Colonic mucosa (tissue), 4 donors: Measurements from ENCODE around the gene KRTAP10-10. TPM values are rescaled to one million over a fixed set of nuclear protein-coding genes. Genes with fewer than 3 reads are reported as not detected.

ENCODE experiments used
- DNase-seq: peaks from one replicate; pipeline ENCODE4 v3.0.0-alpha.2; 2020
- H3K27ac ChIP-seq: fragments of 200-600 bp; one replicate; pipeline ENCODE4 v1.8.0; 2021
- H3K27me3 ChIP-seq: fragments of 200-600 bp; one replicate; pipeline ENCODE4 v1.8.0; 2021
- H3K36me3 ChIP-seq: fragments of 200-600 bp; one replicate; pipeline ENCODE4 v1.8.0; 2021
- H3K4me1 ChIP-seq: fragments of 200-600 bp; one replicate; pipeline ENCODE4 v1.8.0; 2021; ENCODE audit warnings: mild to moderate bottlenecking
- H3K4me3 ChIP-seq: fragments of 200-600 bp; one replicate; pipeline ENCODE4 v1.8.0; 2021
- H3K9ac ChIP-seq, 2 donors: one replicate each; pipeline ENCODE4 v1.7.0; 2013; ENCODE audit warnings: control low read depth in 2 of 2, low read depth in 2 of 2, low read length in 2 of 2
- H3K9me3 ChIP-seq: fragments of 200-600 bp; one replicate; pipeline ENCODE4 v1.8.0; 2021
- CTCF ChIP-seq: fragments of 200-600 bp; IDR thresholded peaks from one replicate; pipeline ENCODE4 v1.8.0; 2022; ENCODE audit warnings: antibody characterized with exemption, mild to moderate bottlenecking
- intact Hi-C: fragments of 100-400 bp; cut with DNase I; formaldehyde crosslinking; loops from one replicate; pipeline ENCODE4 v1.14.1; 2022
- total RNA-seq, 2 donors: library from RNA; stranded (reverse); fragmentation: NEBNext Ultra II Directional in 1 of 2; extraction: Animal tissue kit (Norgen Biotek cat#: 25700) in 1 of 2; gene quantifications; one replicate each; pipeline ENCODE4 v1.2.1, GENCODE V29; 2021
- donor health status: healthy.
- donor health status: DM: no; HTN: no; CAD: no.
- donor health status: DM: no; HTN: no; CAD: no.

Gene KRTAP10-10
- total RNA-seq, 2 donors from 2014 or later, result not detected

GRCh38 chr21:44686843-44687561 lies 49.8 kb downstream of the KRTAP10-10 start:
- H3K36me3 ChIP-seq, result no peaks in the 10 kb centered on the region
- H3K27ac ChIP-seq, result no peak overlapping the region
- no peak for TF ChIP-seq CTCF
- H3K4me3 ChIP-seq, result no peak overlapping the region
- DNase-seq, result no peak
- intact Hi-C loops, result no loop called here
- no peak overlapping the region for H3K9ac ChIP-seq
- no peaks in the 10 kb centered on the region for H3K4me1 ChIP-seq
- H3K9me3 ChIP-seq, result no peaks in the 10 kb centered on the region
- H3K27me3 ChIP-seq, result no peaks in the 10 kb centered on the region

GRCh38 chr21:44687671-44688070 lies 50.5 kb downstream of the KRTAP10-10 start:
- Histone ChIP-seq H3K27ac (no peak overlapping the region), H3K9ac (no peak overlapping the region), H3K9me3 (no peaks in the 10 kb centered on the region), H3K4me1 (no peaks in the 10 kb centered on the region), H3K27me3 (no peaks in the 10 kb centered on the region), H3K4me3 (no peak overlapping the region), H3K36me3 (no peaks in the 10 kb centered on the region)
- no peak for TF ChIP-seq CTCF
- DNase-seq, result no peak
- intact Hi-C loops, result no loop called here

Other genes with a start within 250 kb of the KRTAP10-10 start
- gene LRRC3, start 181.8 kb upstream of the KRTAP10-10 start, total RNA-seq, result 1 to 10 TPM; 2.0 to 2.7 TPM
- not detected for gene KRTAP10-1, start 97.2 kb upstream of the KRTAP10-10 start, total RNA-seq
- not detected for gene KRTAP10-2, start 85.9 kb upstream of the KRTAP10-10 start, total RNA-seq
- not detected for gene KRTAP10-3, start 78.6 kb upstream of the KRTAP10-10 start, total RNA-seq
- not detected for gene KRTAP10-4, start 63.6 kb upstream of the KRTAP10-10 start, total RNA-seq
- not detected for gene KRTAP10-5, start 56.8 kb upstream of the KRTAP10-10 start, total RNA-seq
- gene KRTAP10-6, start 44.9 kb upstream of the KRTAP10-10 start, total RNA-seq, result not detected
- not detected for gene KRTAP10-7, start 36.8 kb upstream of the KRTAP10-10 start, total RNA-seq
- gene KRTAP10-8, start 25.3 kb upstream of the KRTAP10-10 start, total RNA-seq, result not detected
- not detected for gene KRTAP10-9, start 10.3 kb upstream of the KRTAP10-10 start, total RNA-seq
- not detected for gene KRTAP10-11, start 9.1 kb downstream of the KRTAP10-10 start, total RNA-seq
- gene KRTAP12-4, start 17.3 kb downstream of the KRTAP10-10 start, total RNA-seq, result not detected
- not detected for gene KRTAP12-3, start 20.6 kb downstream of the KRTAP10-10 start, total RNA-seq
- gene KRTAP12-2, start 29.6 kb downstream of the KRTAP10-10 start, total RNA-seq, result not detected
- gene KRTAP12-1, start 44.8 kb downstream of the KRTAP10-10 start, total RNA-seq, result not detected
- gene KRTAP10-12, start 59.8 kb downstream of the KRTAP10-10 start, total RNA-seq, result not detected
- gene TSPEAR, start 74.2 kb downstream of the KRTAP10-10 start, total RNA-seq, result not detected
- 10 to 100 TPM; 50.3 to 76.1 TPM for gene UBE2G2, start 164.5 kb downstream of the KRTAP10-10 start, total RNA-seq
- 10 to 100 TPM; 81.3 to 82.8 TPM for gene SUMO3, start 180.7 kb downstream of the KRTAP10-10 start, total RNA-seq
- gene PTTG1IP, start 236.3 kb downstream of the KRTAP10-10 start, total RNA-seq, result 100 to 1,000 TPM; 218 to 414 TPM